GM21423 (cell line): ENCODE data around the gene ARFIP1.

Experiments
- ATAC-seq: cut with Tn5 transposase; IDR thresholded peaks from one replicate; pipeline ENCODE4 v1.9.1; 2021; ENCODE audit warnings: mild to moderate bottlenecking, moderate library complexity; ENCODE audit not compliant: unreplicated experiment

The ARFIP1 gene

GRCh38 chr4:152784490-152785350, 5.0 kb downstream of the ARFIP1 start:
- no peak for ATAC-seq

GRCh38 chr4:152785639-152786615, 6.2 kb downstream of the ARFIP1 start:
- no peak for ATAC-seq

GRCh38 chr4:152786627-152787026, 6.9 kb downstream of the ARFIP1 start:
- ATAC-seq, result no peak

- ATAC-seq, result no peak
Observed at GRCh38 chr4:152795891-152796290, 16.1 kb downstream of the ARFIP1 start.

- ATAC-seq, result no peak
Observed at GRCh38 chr4:152803541-152803940, 23.8 kb downstream of the ARFIP1 start.

GRCh38 chr4:152805071-152805650, 25.4 kb downstream of the ARFIP1 start:
- no peak for ATAC-seq

GRCh38 chr4:152805818-152806217, 26.1 kb downstream of the ARFIP1 start:
- ATAC-seq, result no peak

GRCh38 chr4:152806501-152807125, 26.9 kb downstream of the ARFIP1 start:
- ATAC-seq, result no peak

- no peak for ATAC-seq
Observed at GRCh38 chr4:152807294-152807829, 27.6 kb downstream of the ARFIP1 start.

- no peak for ATAC-seq
Observed at GRCh38 chr4:152808670-152809069, 28.9 kb downstream of the ARFIP1 start.

GRCh38 chr4:152810715-152811287, 31.0 kb downstream of the ARFIP1 start:
- ATAC-seq, result no peak

GRCh38 chr4:152815078-152815477, 35.3 kb downstream of the ARFIP1 start:
- no peak for ATAC-seq

GRCh38 chr4:152817331-152817730, 37.6 kb downstream of the ARFIP1 start:
- no peak for ATAC-seq

- no peak for ATAC-seq
Observed at GRCh38 chr4:152819026-152819645, 39.4 kb downstream of the ARFIP1 start.

GRCh38 chr4:152820073-152820472, 40.3 kb downstream of the ARFIP1 start:
- no peak for ATAC-seq

GRCh38 chr4:152822323-152822722, 42.6 kb downstream of the ARFIP1 start:
- no peak for ATAC-seq

- no peak for ATAC-seq
Observed at GRCh38 chr4:152824561-152824960, 44.8 kb downstream of the ARFIP1 start.

- no peak for ATAC-seq
Observed at GRCh38 chr4:152825336-152825735, 45.6 kb downstream of the ARFIP1 start.

- ATAC-seq, result no peak
Observed at GRCh38 chr4:152828122-152828521, 48.4 kb downstream of the ARFIP1 start.

- ATAC-seq, result no peak
Observed at GRCh38 chr4:152831416-152831815, 51.7 kb downstream of the ARFIP1 start.
